Gastroesophageal sphincter (tissue), 4 donors: ENCODE measurements around the gene CCDC74A. TPM values are rescaled to one million over a fixed set of nuclear protein-coding genes. Genes with fewer than 3 reads are reported as not detected.
"Not testable (repeated sequence)": the region's sequence is repeated elsewhere in the genome, so short reads cannot be mapped to it uniquely, and the experiment has no call there.

ENCODE experiments used
- ATAC-seq: fragments of 150-250 bp; one replicate; pipeline ENCODE4 v1.9.1; 2016; ENCODE audit warnings: mild to moderate bottlenecking, moderate library complexity
- H3K27ac ChIP-seq, 4 donors: fragments of 200-600 bp; sonication (generic) in 3 of 4; 1 replicate in 3 of 4; 2 replicates in 1 of 4; pipeline ENCODE4 v1.5.1; 2016 to 2019
- H3K27me3 ChIP-seq: fragments of 200-600 bp; sonication (generic); one replicate; pipeline ENCODE4 v1.5.1; 2019
- H3K36me3 ChIP-seq, 2 donors: fragments of 200-600 bp; sonication (generic); one replicate each; pipeline ENCODE4 v1.5.1; 2019; ENCODE audit warnings: control low read depth in 1 of 2
- H3K4me1 ChIP-seq, 3 donors: fragments of 200-600 bp; sonication (generic); 1 replicate in 2 of 3; 2 replicates in 1 of 3; pipeline ENCODE4 v1.5.1; 2016 to 2019; ENCODE audit warnings: control low read depth in 2 of 3
- H3K4me3 ChIP-seq, 2 donors: fragments of 200-600 bp; sonication (generic); one replicate each; pipeline ENCODE4 v1.5.1; 2019; ENCODE audit warnings: mild to moderate bottlenecking in 1 of 2, moderate library complexity in 1 of 2
- H3K9me3 ChIP-seq, 3 donors: fragments of 200-600 bp; sonication (generic); one replicate each; pipeline ENCODE4 v1.5.1; 2017 to 2019; ENCODE audit warnings: control low read depth in 2 of 3
- CTCF ChIP-seq, 4 experiments: fragments of 200-600 bp in 2 of 4; fragments of 450-650 bp in 2 of 4; sonication (generic) in 1 of 4; IDR thresholded peaks; one replicate each; pipeline ENCODE4 v1.5.1; 2017 to 2019; ENCODE audit warnings: antibody characterized with exemption in 4 of 4, mild to moderate bottlenecking in 2 of 4, moderate library complexity in 2 of 4
- EP300 ChIP-seq: sonication (generic); formaldehyde crosslinking; IDR thresholded peaks from one replicate; pipeline ENCODE4 v1.6.1; 2017; ENCODE audit warnings: antibody characterized with exemption, mild to moderate bottlenecking
- POLR2A ChIP-seq, 2 donors: fragments of 450-650 bp; IDR thresholded peaks; one replicate each; pipeline ENCODE4 v1.6.1; 2017; ENCODE audit warnings: antibody characterized with exemption in 2 of 2, mild to moderate bottlenecking in 2 of 2, moderate library complexity in 1 of 2
- POLR2AphosphoS5 ChIP-seq: sonication (generic); formaldehyde crosslinking; IDR thresholded peaks from one replicate; pipeline ENCODE4 v1.6.1; 2017; ENCODE audit warnings: antibody characterized with exemption
- WGBS, 2 donors: methylation state at CpG; one replicate each; pipeline ENCODE4 v1.1.5; 2018; ENCODE audit warnings: low coverage in 1 of 2; 5-methylcytosine and 5-hydroxymethylcytosine counted together
- total RNA-seq, 4 donors: library from RNA; depleted of rRNA; stranded (reverse); fragments of >200 nt; gene quantifications; one replicate each; pipeline ENCODE4 v1.1.0, GENCODE V29; 2016

Gene CCDC74A
- total RNA-seq, 4 donors from 2014 or later = 4.4 to 10.5 (median 8.2) TPM

- Histone ChIP-seq H3K27me3 (peaks cover 21% of the 10 kb centered on the region), H3K27ac (no peak overlapping the region), H3K36me3 (no peaks in the 10 kb centered on the region), H3K9me3 (no peaks in the 10 kb centered on the region), H3K4me3 (no peak overlapping the region), H3K4me1 (no peaks in the 10 kb centered on the region)
- no peak for TF ChIP-seq CTCF (IDR thresholded peaks at IDR 0.05)
- TF ChIP-seq POLR2AphosphoS5 = no peak
- no peak for TF ChIP-seq EP300
- TF ChIP-seq POLR2A (IDR thresholded peaks at IDR 0.05) = no peak
- ATAC-seq = no peak
- WGBS, 2 donors = 67 to 84% methylated on average over 3 to 5 of the region's 5 CpGs
Measured at GRCh38 chr2:131557558-131558321, 30.1 kb downstream of the CCDC74A start.

- no peak overlapping the region for H3K27ac ChIP-seq
- no peaks in the 10 kb centered on the region for H3K36me3 ChIP-seq
- no peak overlapping the region for H3K4me3 ChIP-seq
- peaks cover 9% of the 10 kb centered on the region for H3K27me3 ChIP-seq
- WGBS, 2 donors = 69 to 85% methylated on average over 4 to 5 of the region's 5 CpGs
- H3K4me1 ChIP-seq = no peaks in the 10 kb centered on the region
- no peak for ATAC-seq
- no peaks in the 10 kb centered on the region for H3K9me3 ChIP-seq
- no peak for TF ChIP-seq EP300
- TF ChIP-seq CTCF (IDR thresholded peaks at IDR 0.05) = no peak
- no peak for TF ChIP-seq POLR2A (IDR thresholded peaks at IDR 0.05)
- TF ChIP-seq POLR2AphosphoS5 = no peak
Measured at GRCh38 chr2:131566371-131566770, 38.7 kb downstream of the CCDC74A start.

- Histone ChIP-seq H3K36me3 (no peaks in the 10 kb centered on the region), H3K9me3 (no peaks in the 10 kb centered on the region), H3K4me1 (no peaks in the 10 kb centered on the region), H3K4me3 (no peak overlapping the region), H3K27ac (no peak overlapping the region), H3K27me3 (peaks cover 9% of the 10 kb centered on the region)
- no peak for ATAC-seq
- TF ChIP-seq POLR2A (IDR thresholded peaks at IDR 0.05) (no peak), POLR2AphosphoS5 (no peak), EP300 (no peak), CTCF (IDR thresholded peaks at IDR 0.05) (no peak)
Measured at GRCh38 chr2:131567891-131568290, 40.2 kb downstream of the CCDC74A start.

- not testable (repeated sequence) for H3K36me3 ChIP-seq, ATAC-seq, H3K9me3 ChIP-seq, H3K27ac ChIP-seq, H3K4me1 ChIP-seq, H3K4me3 ChIP-seq, H3K27me3 ChIP-seq
- 39 to 67% methylated on average over 1 of the region's 1 CpG for WGBS, 2 donors
Measured at GRCh38 chr2:131568401-131568800, 40.7 kb downstream of the CCDC74A start.

GRCh38 chr2:131572175-131572574, 44.5 kb downstream of the CCDC74A start:
- Histone ChIP-seq H3K36me3 (no peaks in the 10 kb centered on the region), H3K4me3 (no peak overlapping the region), H3K27ac (no peak overlapping the region), H3K4me1 (no peaks in the 10 kb centered on the region), H3K27me3 (peaks cover 16% of the 10 kb centered on the region), H3K9me3 (no peaks in the 10 kb centered on the region)
- ATAC-seq = no peak
- TF ChIP-seq CTCF (IDR thresholded peaks at IDR 0.05) (no peak), EP300 (no peak), POLR2AphosphoS5 (no peak), POLR2A (IDR thresholded peaks at IDR 0.05) (no peak)
- WGBS, 2 donors = 80 to 100% methylated on average over 1 of the region's 1 CpG
